COLO829 (cell line): ENCODE results near the gene NRL.

Source experiments
- DNase-seq: peaks from one replicate; pipeline ENCODE4 v3.0.0; 2012; ENCODE audit warnings: low spot score

Gene NRL

GRCh38 chr14:24080888-24081738 lies 33.6 kb downstream of the NRL start:
- DNase-seq = peak; percentile 40

GRCh38 chr14:24080142-24080530 lies 34.6 kb downstream of the NRL start:
- DNase-seq = no peak

GRCh38 chr14:24079491-24080141 lies 35.1 kb downstream of the NRL start:
- DNase-seq = no peak

GRCh38 chr14:24078146-24078545 lies 36.6 kb downstream of the NRL start:
- no peak for DNase-seq

- no peak for DNase-seq
These were observed 37.7 kb downstream of the NRL start for GRCh38 chr14:24077086-24077485.

GRCh38 chr14:24076302-24076601 lies 38.5 kb downstream of the NRL start:
- DNase-seq = no peak

- DNase-seq = no peak
These were observed 39.1 kb downstream of the NRL start for GRCh38 chr14:24075485-24076301.

GRCh38 chr14:24074625-24075484 lies 39.9 kb downstream of the NRL start:
- DNase-seq = no peak

GRCh38 chr14:24072881-24073877 lies 41.6 kb downstream of the NRL start:
- no peak for DNase-seq

- DNase-seq = no peak
These were observed 42.3 kb downstream of the NRL start for GRCh38 chr14:24072436-24072835.

GRCh38 chr14:24071836-24072430 lies 42.8 kb downstream of the NRL start:
- no peak for DNase-seq

- DNase-seq = no peak
These were observed 43.5 kb downstream of the NRL start, which contains the start of gene CPNE6 for GRCh38 chr14:24071144-24071697. CPNE6 (plus strand) TSS chr14:24071562; CDS start chr14:24072937, 1,375 bp downstream.

GRCh38 chr14:24070285-24071143 lies 44.2 kb downstream of the NRL start:
- DNase-seq = no peak

- DNase-seq = no peak
These were observed 45.4 kb downstream of the NRL start for GRCh38 chr14:24069411-24069735.

GRCh38 chr14:24068711-24069410 lies 45.9 kb downstream of the NRL start:
- no peak for DNase-seq

- no peak for DNase-seq
These were observed 47.3 kb downstream of the NRL start for GRCh38 chr14:24067133-24068082.

GRCh38 chr14:24066496-24067132 lies 48.1 kb downstream of the NRL start:
- no peak for DNase-seq
